HepG2 (cell line): ENCODE measurements around the gene SEMA4C. TPM values are rescaled to one million over a fixed set of nuclear protein-coding genes. Genes with fewer than 3 reads are reported as not detected.

Experiments
- ARNT ChIP-seq: fragments of 450-650 bp; IDR thresholded peaks from 2 replicates; pipeline ENCODE4 v1.6.1; 2017
- ARNTL ChIP-seq: sonication (generic); formaldehyde crosslinking; IDR thresholded peaks from 2 replicates; pipeline ENCODE4 v1.4.0; 2020; ENCODE audit warnings: mild to moderate bottlenecking, missing genetic modification reagents
- DNMT3B ChIP-seq: conservative IDR thresholded peaks from 2 replicates; pipeline ENCODE4 v1.6.1; 2016; ENCODE audit warnings: missing biosample characterization, control low read depth
- FOXK2 ChIP-seq: fragments of 450-650 bp; IDR thresholded peaks from 2 replicates; pipeline ENCODE4 v1.6.1; 2016
- MXI1 ChIP-seq: IDR thresholded peaks from 3 replicates; pipeline ENCODE4 v1.6.1; 2012; ENCODE audit warnings: low read depth, low read length, inconsistent platforms, borderline replicate concordance
- RAD21 ChIP-seq: fragments of 450-650 bp; formaldehyde crosslinking; IDR thresholded peaks from 2 replicates; pipeline ENCODE4 v1.5.0; 2020; ENCODE audit warnings: mild to moderate bottlenecking
- RFXANK ChIP-seq: IDR thresholded peaks from 2 replicates; pipeline ENCODE4 v1.6.1; 2016
- RORA ChIP-seq: sonication (generic); formaldehyde crosslinking; IDR thresholded peaks from 2 replicates; pipeline ENCODE4 v1.5.0; 2020; ENCODE audit warnings: mild to moderate bottlenecking, missing genetic modification reagents, moderate library complexity
- SNRNP70 ChIP-seq: fragments of 200-400 bp; formaldehyde crosslinking; IDR thresholded peaks from 2 replicates; pipeline ENCODE4 v1.6.1; 2017; ENCODE audit warnings: mild to moderate bottlenecking, low read depth, low read length, moderate library complexity
- U2AF2 ChIP-seq: fragments of 200-400 bp; formaldehyde crosslinking; IDR thresholded peaks from 2 replicates; pipeline ENCODE4 v1.6.1; 2017; ENCODE audit warnings: low read depth, mild to moderate bottlenecking, low read length
- YEATS2 ChIP-seq: sonication (generic); formaldehyde crosslinking; IDR thresholded peaks from 2 replicates; pipeline ENCODE4 v1.4.0; 2020; ENCODE audit warnings: missing genetic modification reagents, borderline replicate concordance
- ZNF530 ChIP-seq: sonication (generic); formaldehyde crosslinking; IDR thresholded peaks from 2 replicates; pipeline ENCODE4 v1.5.0; 2020; ENCODE audit warnings: low read depth, mild to moderate bottlenecking, missing genetic modification reagents
- ZNF564 ChIP-seq: sonication (generic); formaldehyde crosslinking; IDR thresholded peaks from 2 replicates; pipeline ENCODE4 v1.8.1; 2023; ENCODE audit warnings: mild to moderate bottlenecking, missing genetic modification reagents
- ZNF850 ChIP-seq: sonication (generic); formaldehyde crosslinking; conservative IDR thresholded peaks from 2 replicates; pipeline ENCODE4 v1.9.0; 2021; ENCODE audit warnings: mild to moderate bottlenecking, missing genetic modification reagents
- ZSCAN29 ChIP-seq: sonication (generic); formaldehyde crosslinking; conservative IDR thresholded peaks from 2 replicates; pipeline ENCODE4 v1.4.0; 2020; ENCODE audit warnings: mild to moderate bottlenecking, missing genetic modification reagents
- polyA plus RNA-seq, 8 experiments: library from polyadenylated mRNA; depleted of rRNA in 3 of 8; stranded (reverse) in 7 of 8; unstranded in 1 of 8; fragments of >200 nt; fragmentation: Illumina TruSeq in 4 of 8; extraction: Trizol in 4 of 8; gene quantifications; 2 replicates each; pipeline versions ENCODE4 v1.2.1 to v1.2.3, GENCODE V29; 2011 to 2016; ENCODE audit warnings: low read depth in 4 of 8, missing spikeins in 1 of 8, mixed read lengths in 1 of 8; ENCODE audit not compliant: insufficient read depth in 1 of 8
- total RNA-seq, 5 experiments: library from RNA; depleted of rRNA; stranded (reverse); fragments of >200 nt; fragmentation: Illumina TruSeq; extraction: Trizol; gene quantifications; 2 replicates each; pipeline ENCODE4 v1.2.3, GENCODE V29; 2016; ENCODE audit warnings: low read depth in 1 of 5
- TF ChIP-seq, protein P1 (sequence below): sonication (generic); formaldehyde crosslinking; IDR thresholded peaks from 2 replicates; pipeline ENCODE4 v1.5.0; 2020; ENCODE audit warnings: missing genetic modification reagents
- TF ChIP-seq, protein P2 (sequence below): sonication (generic); formaldehyde crosslinking; IDR thresholded peaks from 2 replicates; pipeline ENCODE4 v1.4.0; 2020; ENCODE audit warnings: mild to moderate bottlenecking, low read depth, missing genetic modification reagents
- TF ChIP-seq, protein P3 (sequence below): sonication (generic); formaldehyde crosslinking; IDR thresholded peaks from 2 replicates; pipeline ENCODE4 v1.5.0; 2020; ENCODE audit warnings: mild to moderate bottlenecking, missing genetic modification reagents, borderline replicate concordance
- TF ChIP-seq, protein P4 (sequence below): sonication (generic); formaldehyde crosslinking; IDR thresholded peaks from 2 replicates; pipeline ENCODE4 v1.5.0; 2020; ENCODE audit warnings: missing genetic modification reagents, mild to moderate bottlenecking, borderline replicate concordance
- TF ChIP-seq, protein P5 (sequence below): sonication (generic); formaldehyde crosslinking; IDR thresholded peaks from 2 replicates; pipeline ENCODE4 v1.8.0; 2022; ENCODE audit warnings: mild to moderate bottlenecking, missing genetic modification reagents, moderate library complexity

SEMA4C gene
- total and polyA plus RNA-seq, 2 of the 13 experiments (the other 11 are each of a cell fraction or from before 2014, with no cell fraction given): 25.9 to 46.6 TPM

DNA sequence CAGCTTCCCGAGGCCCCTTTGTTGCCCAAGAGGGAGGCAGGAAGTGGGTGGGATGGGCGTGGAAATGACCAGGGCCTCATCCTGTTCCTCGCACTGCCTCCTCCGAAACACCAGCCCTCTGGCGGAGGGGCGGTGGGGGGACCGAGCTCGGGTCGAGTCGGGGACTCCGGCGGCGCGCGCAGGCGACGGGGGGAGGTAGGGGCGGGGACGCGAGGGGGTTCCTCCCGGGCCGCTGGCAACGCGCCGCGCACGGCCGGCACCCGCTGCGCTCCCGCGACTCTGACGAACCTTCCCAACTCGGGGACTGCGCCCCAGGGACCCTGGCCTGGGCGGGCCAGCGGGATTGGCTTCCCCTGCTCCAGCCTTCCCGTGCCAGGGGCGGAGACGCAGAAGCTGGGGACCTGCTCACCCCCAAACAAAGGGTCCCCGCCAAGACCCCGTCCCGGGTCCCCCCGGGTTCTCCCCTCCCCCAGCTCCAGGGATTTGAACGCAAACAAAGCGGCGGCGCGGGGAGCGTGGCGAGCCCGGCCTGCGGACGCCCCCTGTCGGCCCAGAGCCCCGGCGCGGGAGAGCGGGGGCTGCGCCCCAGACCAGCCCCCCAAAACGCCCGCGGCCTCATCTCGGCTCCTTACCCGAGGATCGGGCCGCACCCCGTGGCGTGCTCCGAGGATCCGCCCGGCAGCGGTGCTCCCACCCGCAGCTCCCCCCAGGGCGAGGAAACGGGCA lies 1.2 kb downstream of the SEMA4C start (continued):
- TF ChIP-seq, protein P1, sequence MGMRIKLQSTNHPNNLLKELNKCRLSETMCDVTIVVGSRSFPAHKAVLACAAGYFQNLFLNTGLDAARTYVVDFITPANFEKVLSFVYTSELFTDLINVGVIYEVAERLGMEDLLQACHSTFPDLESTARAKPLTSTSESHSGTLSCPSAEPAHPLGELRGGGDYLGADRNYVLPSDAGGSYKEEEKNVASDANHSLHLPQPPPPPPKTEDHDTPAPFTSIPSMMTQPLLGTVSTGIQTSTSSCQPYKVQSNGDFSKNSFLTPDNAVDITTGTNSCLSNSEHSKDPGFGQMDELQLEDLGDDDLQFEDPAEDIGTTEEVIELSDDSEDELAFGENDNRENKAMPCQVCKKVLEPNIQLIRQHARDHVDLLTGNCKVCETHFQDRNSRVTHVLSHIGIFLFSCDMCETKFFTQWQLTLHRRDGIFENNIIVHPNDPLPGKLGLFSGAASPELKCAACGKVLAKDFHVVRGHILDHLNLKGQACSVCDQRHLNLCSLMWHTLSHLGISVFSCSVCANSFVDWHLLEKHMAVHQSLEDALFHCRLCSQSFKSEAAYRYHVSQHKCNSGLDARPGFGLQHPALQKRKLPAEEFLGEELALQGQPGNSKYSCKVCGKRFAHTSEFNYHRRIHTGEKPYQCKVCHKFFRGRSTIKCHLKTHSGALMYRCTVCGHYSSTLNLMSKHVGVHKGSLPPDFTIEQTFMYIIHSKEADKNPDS: 0 out of 2 replicates have a peak, but pooled peaks have one; percentile 46
- TF ChIP-seq RORA (CRISPR knock-in tag) (no peak), ZNF564 (CRISPR knock-in tag) (peak; percentile 33), ZNF530 (CRISPR knock-in tag) (no peak), DNMT3B (0 out of 2 replicates have a peak, but pooled peaks have one; percentile 73), MXI1 (peak; percentile 16; the same call in 1 of the 3 replicates), SNRNP70 (no peak), ARNT (no peak), YEATS2 (CRISPR knock-in tag) (peak; percentile 74; the same call in 1 of the 2 replicates), ZNF850 (CRISPR knock-in tag) (peak; percentile 77; the same call in 1 of the 2 replicates), FOXK2 (no peak), RAD21 (peak; percentile 80), U2AF2 (0 out of 2 replicates have a peak, but pooled peaks have one; percentile 45), ARNTL (CRISPR knock-in tag) (peak; percentile 86), ZSCAN29 (CRISPR knock-in tag) (peak; percentile 86; the same call in 1 of the 2 replicates), RFXANK (CRISPR knock-in tag) (no peak)
- TF ChIP-seq, protein P2, sequence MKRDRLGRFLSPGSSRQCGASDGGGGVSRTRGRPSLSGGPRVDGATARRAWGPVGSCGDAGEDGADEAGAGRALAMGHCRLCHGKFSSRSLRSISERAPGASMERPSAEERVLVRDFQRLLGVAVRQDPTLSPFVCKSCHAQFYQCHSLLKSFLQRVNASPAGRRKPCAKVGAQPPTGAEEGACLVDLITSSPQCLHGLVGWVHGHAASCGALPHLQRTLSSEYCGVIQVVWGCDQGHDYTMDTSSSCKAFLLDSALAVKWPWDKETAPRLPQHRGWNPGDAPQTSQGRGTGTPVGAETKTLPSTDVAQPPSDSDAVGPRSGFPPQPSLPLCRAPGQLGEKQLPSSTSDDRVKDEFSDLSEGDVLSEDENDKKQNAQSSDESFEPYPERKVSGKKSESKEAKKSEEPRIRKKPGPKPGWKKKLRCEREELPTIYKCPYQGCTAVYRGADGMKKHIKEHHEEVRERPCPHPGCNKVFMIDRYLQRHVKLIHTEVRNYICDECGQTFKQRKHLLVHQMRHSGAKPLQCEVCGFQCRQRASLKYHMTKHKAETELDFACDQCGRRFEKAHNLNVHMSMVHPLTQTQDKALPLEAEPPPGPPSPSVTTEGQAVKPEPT: peak; percentile 82; the same call in 1 of the 2 replicates
- TF ChIP-seq, protein P3, sequence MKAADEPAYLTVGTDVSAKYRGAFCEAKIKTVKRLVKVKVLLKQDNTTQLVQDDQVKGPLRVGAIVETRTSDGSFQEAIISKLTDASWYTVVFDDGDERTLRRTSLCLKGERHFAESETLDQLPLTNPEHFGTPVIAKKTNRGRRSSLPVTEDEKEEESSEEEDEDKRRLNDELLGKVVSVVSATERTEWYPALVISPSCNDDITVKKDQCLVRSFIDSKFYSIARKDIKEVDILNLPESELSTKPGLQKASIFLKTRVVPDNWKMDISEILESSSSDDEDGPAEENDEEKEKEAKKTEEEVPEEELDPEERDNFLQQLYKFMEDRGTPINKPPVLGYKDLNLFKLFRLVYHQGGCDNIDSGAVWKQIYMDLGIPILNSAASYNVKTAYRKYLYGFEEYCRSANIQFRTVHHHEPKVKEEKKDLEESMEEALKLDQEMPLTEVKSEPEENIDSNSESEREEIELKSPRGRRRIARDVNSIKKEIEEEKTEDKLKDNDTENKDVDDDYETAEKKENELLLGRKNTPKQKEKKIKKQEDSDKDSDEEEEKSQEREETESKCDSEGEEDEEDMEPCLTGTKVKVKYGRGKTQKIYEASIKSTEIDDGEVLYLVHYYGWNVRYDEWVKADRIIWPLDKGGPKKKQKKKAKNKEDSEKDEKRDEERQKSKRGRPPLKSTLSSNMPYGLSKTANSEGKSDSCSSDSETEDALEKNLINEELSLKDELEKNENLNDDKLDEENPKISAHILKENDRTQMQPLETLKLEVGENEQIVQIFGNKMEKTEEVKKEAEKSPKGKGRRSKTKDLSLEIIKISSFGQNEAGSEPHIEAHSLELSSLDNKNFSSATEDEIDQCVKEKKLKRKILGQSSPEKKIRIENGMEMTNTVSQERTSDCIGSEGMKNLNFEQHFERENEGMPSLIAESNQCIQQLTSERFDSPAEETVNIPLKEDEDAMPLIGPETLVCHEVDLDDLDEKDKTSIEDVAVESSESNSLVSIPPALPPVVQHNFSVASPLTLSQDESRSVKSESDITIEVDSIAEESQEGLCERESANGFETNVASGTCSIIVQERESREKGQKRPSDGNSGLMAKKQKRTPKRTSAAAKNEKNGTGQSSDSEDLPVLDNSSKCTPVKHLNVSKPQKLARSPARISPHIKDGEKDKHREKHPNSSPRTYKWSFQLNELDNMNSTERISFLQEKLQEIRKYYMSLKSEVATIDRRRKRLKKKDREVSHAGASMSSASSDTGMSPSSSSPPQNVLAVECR (CRISPR knock-in tag): peak; percentile 87
- TF ChIP-seq, protein P4, sequence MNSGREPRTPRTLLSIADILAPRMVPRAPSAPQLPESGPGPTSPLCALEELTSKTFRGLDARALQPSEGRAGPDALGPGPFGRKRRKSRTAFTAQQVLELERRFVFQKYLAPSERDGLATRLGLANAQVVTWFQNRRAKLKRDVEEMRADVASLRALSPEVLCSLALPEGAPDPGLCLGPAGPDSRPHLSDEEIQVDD (CRISPR knock-in tag): peak; percentile 20
- TF ChIP-seq, protein P5, sequence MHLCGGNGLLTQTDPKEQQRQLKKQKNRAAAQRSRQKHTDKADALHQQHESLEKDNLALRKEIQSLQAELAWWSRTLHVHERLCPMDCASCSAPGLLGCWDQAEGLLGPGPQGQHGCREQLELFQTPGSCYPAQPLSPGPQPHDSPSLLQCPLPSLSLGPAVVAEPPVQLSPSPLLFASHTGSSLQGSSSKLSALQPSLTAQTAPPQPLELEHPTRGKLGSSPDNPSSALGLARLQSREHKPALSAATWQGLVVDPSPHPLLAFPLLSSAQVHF (CRISPR knock-in tag): 0 out of 2 replicates have a peak, but pooled peaks have one; percentile 14
